HG03457 (cell line): ENCODE measurements around the gene CBLC.

Experiments
- ATAC-seq: cut with Tn5 transposase; IDR thresholded peaks from one replicate; pipeline ENCODE4 v1.9.1; 2021; ENCODE audit warnings: moderate number of reproducible peaks; ENCODE audit not compliant: unreplicated experiment

The CBLC gene

GRCh38 chr19:44848036-44848811, 70.5 kb downstream of the CBLC start:
- ATAC-seq: no peak

DNA sequence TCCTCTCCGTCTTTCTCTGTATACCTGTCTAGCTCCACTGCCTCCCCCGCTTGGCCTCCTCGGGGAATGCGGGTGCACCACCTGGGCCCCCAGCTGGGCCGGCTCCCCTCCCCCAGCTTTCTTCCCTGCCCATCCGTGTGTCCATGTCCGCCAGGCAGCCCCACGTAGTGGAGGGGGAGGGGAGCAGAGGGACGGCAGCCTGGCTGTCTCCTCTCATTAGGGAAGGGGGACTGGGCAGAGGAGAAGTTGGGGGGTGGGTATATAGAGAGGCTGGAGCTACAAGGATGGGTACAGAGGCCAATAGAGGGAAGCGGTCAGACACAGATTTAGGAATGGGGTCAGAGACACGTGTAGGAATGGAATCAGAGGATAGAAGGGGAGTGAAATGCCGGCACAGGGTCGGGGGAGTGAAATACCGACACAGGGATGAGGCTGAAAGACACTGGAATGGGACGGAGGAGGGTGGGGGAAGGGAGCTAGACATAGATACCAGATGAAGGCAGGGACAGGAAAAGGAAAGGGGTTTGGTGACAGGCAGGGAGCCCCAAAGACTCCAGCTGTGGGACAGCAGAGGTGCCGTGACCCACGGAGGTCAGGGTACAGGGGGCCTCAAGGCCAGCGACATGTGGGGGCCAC, 71.2 kb downstream of the CBLC start:
- ATAC-seq: no peak
